GM18498 (cell line): ENCODE results near the gene GABRG3.

Experiments used
- ATAC-seq: cut with Tn5 transposase; IDR thresholded peaks from one replicate; pipeline ENCODE4 v1.9.1; 2021; ENCODE audit warnings: mild to moderate bottlenecking, moderate library complexity; ENCODE audit not compliant: unreplicated experiment

GABRG3 gene

GRCh38 chr15:27549746-27550145 is 578.8 kb downstream of the GABRG3 start:
- ATAC-seq, result no peak

- no peak for ATAC-seq
Measured at GRCh38 chr15:27550635-27551034, 579.7 kb downstream of the GABRG3 start.

- ATAC-seq, result no peak
Measured at GRCh38 chr15:27561816-27562215, 590.8 kb downstream of the GABRG3 start.

DNA sequence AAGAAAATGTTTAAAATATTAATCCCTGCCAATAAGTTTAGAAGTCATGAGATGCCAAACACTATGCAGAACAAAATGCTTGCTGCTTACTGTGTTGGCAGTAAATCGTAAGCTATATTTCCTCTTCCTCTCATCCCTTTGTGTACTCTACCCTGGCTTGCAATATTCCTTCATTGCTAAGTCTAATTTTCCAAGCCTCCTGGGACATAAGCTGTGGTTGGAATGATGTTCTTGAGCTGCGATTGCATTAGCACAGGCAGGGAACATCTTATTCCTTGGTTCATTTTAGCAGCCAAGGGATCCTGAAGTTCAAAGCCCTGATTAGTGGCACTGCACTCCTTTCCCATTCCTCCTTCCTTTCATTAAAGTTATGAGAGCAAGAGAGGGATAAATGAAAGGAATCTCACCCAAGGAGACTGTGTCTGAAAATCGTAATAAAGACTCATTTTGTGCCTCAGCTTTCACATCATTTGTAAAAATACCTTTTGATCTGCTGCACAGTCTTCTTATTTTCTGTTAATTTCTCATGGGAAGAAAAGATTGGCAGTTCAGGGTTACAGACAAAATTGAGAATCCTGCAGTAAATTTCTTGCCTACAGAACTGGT is 592.9 kb downstream of the GABRG3 start:
- ATAC-seq, result no peak

DNA sequence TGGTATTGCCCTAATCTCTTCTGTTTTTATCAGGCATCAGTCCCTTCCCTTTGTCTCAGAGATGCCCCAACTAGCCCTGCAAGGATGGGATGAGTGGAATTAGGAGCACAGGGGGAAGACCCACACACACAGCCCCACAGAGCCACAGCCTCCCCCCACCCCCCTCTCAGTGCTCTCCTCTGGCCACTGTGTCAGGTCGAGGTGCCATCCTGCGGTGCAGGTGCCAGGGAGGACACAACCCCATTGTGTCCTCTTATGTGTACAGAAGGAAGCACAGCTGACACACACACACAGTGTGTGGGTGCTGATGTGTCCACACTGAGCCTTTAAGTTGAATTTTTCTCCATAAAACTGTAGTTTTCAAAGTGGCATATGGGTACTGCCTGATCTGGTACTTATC is 593.7 kb downstream of the GABRG3 start:
- no peak for ATAC-seq

DNA sequence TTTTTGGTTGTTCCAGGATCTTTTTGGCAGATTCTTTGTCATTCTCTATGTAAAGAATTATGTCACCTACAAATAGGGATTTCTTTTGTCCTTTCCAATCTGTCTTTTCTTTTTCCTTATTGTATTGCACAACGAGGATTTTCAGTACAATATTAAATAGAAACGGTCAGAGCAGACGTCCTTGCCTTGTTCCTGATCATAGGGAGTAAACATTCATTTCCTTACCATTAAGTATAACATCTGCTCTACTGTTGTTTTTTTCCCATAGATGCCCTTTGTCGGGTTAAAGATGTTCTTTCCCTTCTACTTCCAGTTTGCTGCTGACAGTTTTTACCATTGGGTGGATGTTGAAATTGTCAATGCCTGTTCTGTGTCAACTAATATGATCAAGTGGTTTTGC is 599.8 kb downstream of the GABRG3 start:
- no peak for ATAC-seq

- ATAC-seq, result no peak
Measured at GRCh38 chr15:27573805-27574485, 603.0 kb downstream of the GABRG3 start.

DNA sequence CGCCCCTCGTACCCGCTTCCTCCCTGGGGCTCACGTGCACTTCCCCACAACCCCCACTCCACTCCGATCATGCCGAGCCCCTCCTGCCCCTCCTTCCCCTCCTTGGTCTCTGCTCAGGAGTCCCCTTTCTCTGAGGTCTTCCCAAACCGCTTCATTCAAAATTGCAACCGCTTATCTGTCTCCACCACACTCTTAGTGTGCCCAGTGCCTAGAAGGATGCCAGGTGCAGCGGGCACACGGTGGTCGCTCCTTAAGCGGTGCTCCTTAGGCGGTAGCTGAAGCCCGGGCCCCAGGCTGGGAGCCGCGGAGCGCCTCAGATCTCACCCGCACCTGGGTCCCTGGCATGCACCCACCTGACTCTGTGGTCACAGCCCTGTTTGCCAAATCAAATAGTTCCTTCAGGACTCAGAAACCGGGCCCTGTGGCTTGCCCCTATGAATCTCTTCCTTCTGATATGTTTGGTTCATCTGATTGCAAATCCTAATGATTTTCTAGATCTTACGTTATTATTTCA is 603.6 kb downstream of the GABRG3 start:
- ATAC-seq, result no peak

GRCh38 chr15:27575521-27575920 is 604.5 kb downstream of the GABRG3 start:
- no peak for ATAC-seq

DNA sequence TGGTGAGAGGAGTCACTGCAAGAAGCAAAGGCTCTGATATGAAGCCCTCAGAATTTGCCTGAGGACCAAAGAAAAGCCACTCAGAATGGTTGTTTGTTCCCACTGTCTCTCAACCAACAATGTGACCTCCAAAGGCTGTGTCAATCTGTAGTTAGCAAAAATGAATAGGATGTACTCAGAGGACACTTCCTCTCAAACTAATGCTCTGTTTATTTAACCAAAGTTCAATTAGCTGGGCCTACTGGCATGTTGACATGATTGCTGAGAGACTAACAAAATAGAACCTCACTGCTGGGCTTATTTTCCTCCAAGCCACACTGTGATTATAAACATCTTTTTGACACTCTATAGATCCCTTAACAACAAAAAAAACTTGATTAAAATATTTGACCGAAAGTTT is 605.6 kb downstream of the GABRG3 start:
- no peak for ATAC-seq

GRCh38 chr15:27579738-27580137 is 608.8 kb downstream of the GABRG3 start:
- ATAC-seq, result no peak

DNA sequence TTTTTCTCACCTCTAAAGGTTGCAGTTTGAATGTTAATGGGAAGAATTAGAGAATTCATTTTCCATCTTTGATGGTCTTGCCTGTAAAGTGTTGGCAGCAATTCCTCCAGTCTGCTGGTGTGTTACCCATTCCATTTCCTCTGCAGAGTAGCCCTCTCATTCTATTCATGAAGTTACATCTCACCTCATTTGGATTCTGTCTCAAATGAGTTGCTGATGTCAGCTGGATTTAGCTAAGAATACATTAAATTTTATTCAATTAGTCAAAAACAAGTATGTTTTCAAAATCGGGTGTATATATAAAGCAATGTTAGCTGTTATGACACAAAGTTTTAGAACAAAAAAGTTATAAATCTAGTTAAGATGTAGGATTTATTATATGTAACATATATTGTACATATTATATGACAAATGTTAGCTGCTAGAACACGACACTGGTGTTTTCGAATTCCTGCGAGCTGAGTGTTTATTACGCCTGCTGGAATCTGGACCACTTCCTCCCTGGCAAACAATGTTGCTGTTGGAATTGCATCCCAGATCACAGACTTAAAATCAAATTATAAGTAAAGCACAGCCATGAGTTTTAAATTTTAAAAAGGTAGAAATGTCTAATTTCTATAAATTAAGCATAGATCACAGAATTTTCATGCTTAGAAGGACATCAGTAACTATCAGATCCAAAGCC is 611.9 kb downstream of the GABRG3 start:
- no peak for ATAC-seq

DNA sequence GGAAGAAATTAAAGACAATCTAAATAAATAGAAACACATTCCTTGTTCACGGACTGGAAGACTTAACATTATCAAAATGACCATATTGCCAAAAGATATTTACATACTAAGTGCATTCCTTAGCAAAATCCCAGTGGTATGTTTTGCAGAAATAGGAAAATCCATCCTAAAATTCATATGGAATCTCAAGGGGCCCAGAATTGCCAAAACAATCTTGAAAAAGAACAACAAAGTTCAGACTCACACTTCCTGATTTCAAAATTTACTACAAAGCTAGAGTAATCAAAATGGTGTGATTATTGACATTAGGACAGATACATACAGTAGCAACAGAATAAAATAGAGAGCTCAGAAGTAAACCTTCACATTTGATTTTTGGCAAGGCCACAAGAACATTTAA is 612.7 kb downstream of the GABRG3 start:
- no peak for ATAC-seq

- ATAC-seq, result no peak
Measured at GRCh38 chr15:27585041-27585640, 614.2 kb downstream of the GABRG3 start.

DNA sequence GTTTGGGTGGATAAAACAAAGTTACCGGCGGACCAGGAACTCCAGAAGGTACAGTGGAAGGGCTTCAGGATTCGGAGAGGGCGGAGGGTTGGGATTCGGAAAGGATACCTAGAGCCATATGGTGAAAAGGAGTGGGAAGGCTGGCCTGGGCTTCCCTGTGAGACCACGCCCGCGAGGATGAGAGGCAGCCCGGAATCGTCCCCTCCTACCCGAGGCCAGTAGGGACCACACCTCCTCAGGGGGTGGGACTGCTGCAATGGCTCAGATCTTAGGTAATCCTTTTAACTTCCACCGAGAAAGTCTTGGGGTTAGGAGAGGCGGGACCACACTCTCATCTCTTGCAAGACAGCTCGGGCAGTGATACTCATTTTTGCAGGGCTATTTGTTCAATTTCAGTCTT is 616.8 kb downstream of the GABRG3 start:
- ATAC-seq, result no peak

DNA sequence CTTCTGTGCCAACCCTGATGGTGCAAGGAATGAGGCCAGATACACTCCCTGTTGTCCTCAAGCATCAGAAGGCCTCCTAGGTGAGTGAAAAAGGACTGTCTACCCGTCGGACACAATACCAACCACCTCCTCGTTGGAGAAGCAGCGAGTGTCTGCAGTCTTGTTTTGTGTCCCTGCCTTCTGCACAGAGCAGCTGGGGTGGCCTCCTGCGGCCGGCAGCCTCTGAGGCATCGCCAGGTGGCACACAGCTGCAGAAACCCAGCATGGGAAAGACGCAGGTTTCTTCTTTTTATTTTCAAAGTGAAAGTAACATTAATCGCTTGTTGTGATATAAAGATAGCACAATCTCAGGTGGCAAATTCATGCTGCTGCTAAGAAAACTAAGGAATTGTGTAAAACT is 618.3 kb downstream of the GABRG3 start:
- ATAC-seq, result no peak

GRCh38 chr15:27589782-27590181 is 618.8 kb downstream of the GABRG3 start:
- ATAC-seq, result no peak
